Epithelial cell of esophagus (primary cell): ENCODE data around the gene CGGBP1.
"Not testable (repeated sequence)": the region's sequence is repeated elsewhere in the genome, so short reads cannot be mapped to it uniquely, and the experiment has no call there.

Source experiments
- DNase-seq: peaks from one replicate; pipeline ENCODE4 v3.0.0; 2010; ENCODE audit warnings: low read depth
- H3K4me3 ChIP-seq: 2 replicates; pipeline ENCODE4 v1.5.1; 2011; ENCODE audit warnings: mild to moderate bottlenecking, low read length, control low read depth
- TF ChIP-seq, protein P1 (sequence below): IDR thresholded peaks from 2 replicates; pipeline ENCODE4 v1.5.1; 2011; ENCODE audit warnings: low read depth, mild to moderate bottlenecking, low read length, control low read depth, inconsistent platforms; ENCODE audit not compliant: insufficient read depth; ENCODE audit errors: missing control alignments

The CGGBP1 gene

DNA sequence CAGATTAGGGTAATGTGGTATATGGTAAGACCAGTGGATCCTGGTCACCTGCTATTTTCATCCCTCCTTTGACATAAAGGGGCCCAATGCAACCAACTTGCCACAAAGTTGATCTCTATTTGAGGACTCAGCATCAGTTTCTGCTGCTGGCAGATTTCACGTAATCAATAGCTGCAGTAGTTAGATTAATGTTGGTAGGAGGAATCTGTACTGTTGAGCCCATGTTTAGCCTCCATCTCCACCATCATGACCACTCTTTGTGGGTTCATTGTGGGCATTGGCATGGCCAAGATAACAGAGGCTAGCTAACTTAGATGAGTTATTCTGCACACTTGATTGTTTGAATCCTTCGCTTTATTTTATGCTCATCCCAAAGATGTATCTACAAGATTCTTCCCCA is 29.9 kb downstream of the CGGBP1 start:
- TF ChIP-seq, protein P1, sequence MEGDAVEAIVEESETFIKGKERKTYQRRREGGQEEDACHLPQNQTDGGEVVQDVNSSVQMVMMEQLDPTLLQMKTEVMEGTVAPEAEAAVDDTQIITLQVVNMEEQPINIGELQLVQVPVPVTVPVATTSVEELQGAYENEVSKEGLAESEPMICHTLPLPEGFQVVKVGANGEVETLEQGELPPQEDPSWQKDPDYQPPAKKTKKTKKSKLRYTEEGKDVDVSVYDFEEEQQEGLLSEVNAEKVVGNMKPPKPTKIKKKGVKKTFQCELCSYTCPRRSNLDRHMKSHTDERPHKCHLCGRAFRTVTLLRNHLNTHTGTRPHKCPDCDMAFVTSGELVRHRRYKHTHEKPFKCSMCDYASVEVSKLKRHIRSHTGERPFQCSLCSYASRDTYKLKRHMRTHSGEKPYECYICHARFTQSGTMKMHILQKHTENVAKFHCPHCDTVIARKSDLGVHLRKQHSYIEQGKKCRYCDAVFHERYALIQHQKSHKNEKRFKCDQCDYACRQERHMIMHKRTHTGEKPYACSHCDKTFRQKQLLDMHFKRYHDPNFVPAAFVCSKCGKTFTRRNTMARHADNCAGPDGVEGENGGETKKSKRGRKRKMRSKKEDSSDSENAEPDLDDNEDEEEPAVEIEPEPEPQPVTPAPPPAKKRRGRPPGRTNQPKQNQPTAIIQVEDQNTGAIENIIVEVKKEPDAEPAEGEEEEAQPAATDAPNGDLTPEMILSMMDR: no peak
- H3K4me3 ChIP-seq: no peak overlapping the region
- no peak for DNase-seq

DNA sequence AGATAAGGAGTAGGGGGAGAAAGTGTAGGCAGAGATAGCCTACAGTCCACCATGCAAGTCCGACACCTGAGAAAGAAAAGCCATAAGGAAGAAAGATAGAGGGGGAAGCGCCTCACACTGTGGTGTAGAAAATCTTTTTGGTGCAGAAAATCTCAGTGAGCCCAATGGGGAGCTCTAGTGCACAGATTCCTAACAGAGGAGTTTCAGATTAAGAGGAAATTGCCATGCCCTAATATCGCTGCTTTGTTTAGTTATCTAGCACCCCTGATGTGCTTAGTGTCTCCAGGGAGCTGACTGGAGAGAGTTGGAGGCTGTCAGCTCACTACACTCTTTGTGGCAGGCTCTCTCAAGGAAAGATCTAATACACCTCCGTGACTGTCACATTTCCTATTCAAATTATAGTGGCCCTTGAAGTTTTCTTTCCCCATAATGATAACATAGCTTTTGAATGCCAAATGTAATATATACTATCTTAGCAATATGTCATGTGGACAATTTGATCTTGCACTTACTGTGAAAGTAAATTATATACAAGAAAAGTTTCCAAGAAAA is 33.7 kb downstream of the CGGBP1 start:
- DNase-seq: no peak
- H3K4me3 ChIP-seq: no peak overlapping the region
- TF ChIP-seq, protein P1: no peak

DNA sequence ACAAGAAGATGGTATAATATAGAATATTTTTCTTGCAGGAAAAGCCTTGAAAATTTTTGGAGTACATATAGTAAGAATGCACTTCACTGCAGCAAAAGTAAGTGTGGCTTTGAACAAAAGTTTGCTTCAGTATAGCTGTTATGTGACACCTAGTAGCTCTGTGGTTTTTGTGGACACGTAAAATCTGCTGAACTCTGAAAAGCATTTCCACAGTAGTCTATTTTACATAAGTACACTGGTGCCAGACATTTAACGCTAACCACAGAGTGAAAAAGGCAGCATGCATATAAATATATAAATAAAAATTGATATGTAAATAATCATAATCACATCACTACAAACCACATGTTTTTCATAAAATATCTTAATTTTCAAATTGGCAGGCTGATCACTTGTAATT is 39.8 kb downstream of the CGGBP1 start:
- H3K4me3 ChIP-seq: no peak overlapping the region
- DNase-seq: no peak
- TF ChIP-seq, protein P1: no peak

DNA sequence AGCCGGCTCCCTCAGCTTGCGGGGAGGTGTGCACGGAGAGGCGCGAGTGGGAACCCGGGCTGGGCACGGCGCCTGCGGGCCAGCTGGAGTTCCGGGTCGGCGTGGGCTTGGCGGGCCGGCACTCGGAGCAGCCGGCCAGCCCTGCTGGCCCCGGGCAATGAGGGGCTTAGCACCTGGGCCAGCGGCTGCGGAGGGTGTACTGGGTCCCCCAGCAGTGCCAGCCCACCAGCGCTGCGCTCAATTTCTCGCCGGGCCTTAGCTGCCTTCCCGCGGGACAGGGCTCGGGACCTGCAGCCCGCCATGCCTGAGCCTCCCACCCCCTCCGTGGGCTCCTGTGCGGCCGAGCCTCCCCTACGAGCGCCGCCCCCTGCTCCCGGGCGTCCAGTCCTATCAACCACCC is 43.1 kb downstream of the CGGBP1 start:
- not testable (repeated sequence) for H3K4me3 ChIP-seq, DNase-seq

DNA sequence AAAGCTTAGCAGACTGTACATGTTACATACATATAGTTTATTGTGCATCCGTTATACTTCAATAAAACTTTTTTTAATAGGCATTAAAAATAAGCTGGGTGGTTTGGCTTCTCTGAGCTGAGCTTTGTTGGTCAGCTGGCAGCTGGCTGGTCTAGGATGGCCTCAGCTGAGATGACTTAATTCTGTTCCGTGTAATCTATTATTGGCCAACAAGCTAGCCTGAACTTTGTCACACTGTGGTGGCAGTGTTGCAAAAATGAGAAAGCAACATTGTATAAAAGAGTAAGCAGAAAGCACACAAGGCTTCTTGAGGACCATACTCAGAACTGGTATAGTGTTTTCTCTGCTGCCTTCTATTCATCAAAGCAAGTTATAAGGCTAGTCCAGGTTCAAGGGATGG is 45.2 kb downstream of the CGGBP1 start:
- H3K4me3 ChIP-seq: no peak overlapping the region
- DNase-seq: no peak
- TF ChIP-seq, protein P1: no peak

DNA sequence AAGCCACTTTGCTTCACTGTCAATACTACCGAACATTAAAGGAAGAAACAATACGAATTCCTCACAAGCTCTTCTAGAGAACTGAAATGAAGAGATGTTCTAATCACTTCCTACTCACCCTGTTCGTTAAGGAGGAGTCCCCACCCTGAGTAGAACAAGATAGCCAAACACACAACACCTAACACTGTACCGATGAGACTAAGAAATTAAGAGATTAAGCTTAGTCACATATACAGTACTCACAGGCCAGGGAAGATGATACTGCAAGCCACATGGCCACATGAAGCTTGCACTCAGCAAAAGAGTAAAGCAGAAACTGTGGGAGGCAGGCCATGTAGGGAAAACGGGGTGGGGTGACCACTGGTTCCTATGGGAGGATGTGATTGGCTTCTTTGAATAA is 48.0 kb downstream of the CGGBP1 start:
- no peak for DNase-seq
- TF ChIP-seq, protein P1: no peak

DNA sequence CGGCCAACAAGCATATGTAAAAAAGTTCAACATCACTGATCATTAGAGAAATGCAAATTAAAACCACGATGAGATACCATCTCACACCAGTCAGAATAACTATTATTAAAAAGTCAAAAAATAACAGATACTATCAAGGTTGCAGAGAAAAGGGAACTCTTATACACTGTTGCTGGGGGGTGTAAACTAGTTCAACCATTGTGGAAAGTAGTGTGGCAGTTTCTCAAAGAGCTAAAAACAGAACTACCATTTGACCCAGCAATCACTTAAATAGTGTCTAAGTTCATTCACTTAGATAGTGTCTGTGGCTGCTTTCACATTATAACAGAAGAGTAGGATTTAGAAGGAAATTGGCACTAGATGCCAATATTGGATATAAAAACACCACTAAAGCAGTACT is 49.7 kb downstream of the CGGBP1 start:
- no peak for DNase-seq
- TF ChIP-seq, protein P1: no peak
- no peak overlapping the region for H3K4me3 ChIP-seq

More for the DNA sequence above, 48.0 kb downstream of the CGGBP1 start:
- no peak overlapping the region for H3K4me3 ChIP-seq
